8988T (cell line): ENCODE measurements around the gene GLS.
"Not testable (repeated sequence)": the region's sequence is repeated elsewhere in the genome, so short reads cannot be mapped to it uniquely, and the experiment has no call there.

Source experiments
- DNase-seq: peaks from one replicate; pipeline ENCODE4 v3.0.0; 2011

GLS gene

GRCh38 chr2:190940454-190940853, 59.8 kb downstream of the GLS start:
- DNase-seq, result no peak

- DNase-seq, result no peak
These were observed 61.0 kb downstream of the GLS start for GRCh38 chr2:190941571-190941970.

DNA sequence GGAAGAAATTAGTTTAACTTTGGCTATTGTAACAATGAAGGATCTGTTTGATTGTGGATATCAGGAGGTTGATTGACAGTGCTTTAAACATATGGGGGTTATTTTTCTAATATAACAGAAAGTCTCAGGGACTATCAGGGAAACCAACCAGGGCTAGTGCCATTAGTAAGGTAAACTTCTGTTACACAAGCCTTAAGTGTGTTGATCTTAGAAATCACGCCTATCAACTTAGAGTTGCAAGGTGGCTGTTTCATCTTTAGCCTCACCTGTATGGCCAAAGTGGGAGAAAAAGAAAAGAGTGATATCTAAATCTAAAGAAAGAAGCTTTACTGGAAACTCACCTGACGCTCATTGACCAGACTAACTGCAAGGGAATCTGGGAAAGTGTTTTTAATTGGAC, 62.1 kb downstream of the GLS start:
- DNase-seq, result no peak

- DNase-seq, result no peak
These were observed 63.1 kb downstream of the GLS start for GRCh38 chr2:190943706-190944105.

- DNase-seq, result no peak
These were observed 66.5 kb downstream of the GLS start for GRCh38 chr2:190947141-190947540.

DNA sequence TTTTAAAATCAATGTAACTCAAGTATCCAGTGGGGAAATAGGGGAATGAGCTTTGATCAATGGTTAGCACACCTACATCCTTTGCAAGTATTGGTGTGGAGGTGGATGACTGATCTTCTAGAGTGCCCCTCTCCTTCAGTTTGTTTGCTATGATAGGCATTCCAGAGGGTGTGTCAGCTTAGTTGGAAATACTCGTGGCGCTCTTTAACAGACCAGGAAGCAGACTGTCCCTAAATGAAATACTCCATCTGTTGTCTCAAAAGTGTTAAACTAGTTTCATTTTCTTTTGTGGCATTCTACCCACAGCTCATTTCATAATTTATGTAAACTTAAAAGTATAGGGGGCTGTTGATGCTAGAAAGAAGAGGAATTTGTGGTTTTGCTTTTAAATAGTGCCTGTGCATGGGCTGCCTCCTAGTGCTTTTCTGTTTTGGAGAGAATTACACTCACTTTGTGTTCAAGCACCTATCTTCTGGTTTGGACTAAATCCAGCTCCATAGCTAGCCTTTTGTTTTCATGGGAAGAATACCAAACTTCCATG, 67.2 kb downstream of the GLS start:
- DNase-seq, result no peak

- DNase-seq, result no peak
These were observed 68.0 kb downstream of the GLS start for GRCh38 chr2:190948671-190949070.

- no peak for DNase-seq
These were observed 70.0 kb downstream of the GLS start for GRCh38 chr2:190950566-190950991.

DNA sequence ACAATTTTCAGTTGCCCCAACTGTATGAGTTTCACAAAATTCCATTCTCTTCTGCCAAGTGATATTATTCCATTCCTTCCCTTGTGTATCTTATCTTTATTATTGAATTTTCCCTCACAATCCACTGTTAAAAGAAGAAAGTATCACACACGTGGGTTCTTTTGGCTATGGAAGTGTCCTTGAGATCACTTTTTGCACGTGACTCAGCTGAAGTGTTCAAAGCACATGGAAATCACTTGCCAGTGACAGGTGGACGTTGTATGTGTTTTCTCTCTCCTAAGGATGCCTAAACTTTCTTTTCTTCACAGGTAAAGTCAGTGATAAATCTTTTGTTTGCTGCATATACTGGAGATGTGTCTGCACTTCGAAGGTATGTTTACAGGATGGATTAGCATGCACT, 72.6 kb downstream of the GLS start:
- DNase-seq, result no peak

DNA sequence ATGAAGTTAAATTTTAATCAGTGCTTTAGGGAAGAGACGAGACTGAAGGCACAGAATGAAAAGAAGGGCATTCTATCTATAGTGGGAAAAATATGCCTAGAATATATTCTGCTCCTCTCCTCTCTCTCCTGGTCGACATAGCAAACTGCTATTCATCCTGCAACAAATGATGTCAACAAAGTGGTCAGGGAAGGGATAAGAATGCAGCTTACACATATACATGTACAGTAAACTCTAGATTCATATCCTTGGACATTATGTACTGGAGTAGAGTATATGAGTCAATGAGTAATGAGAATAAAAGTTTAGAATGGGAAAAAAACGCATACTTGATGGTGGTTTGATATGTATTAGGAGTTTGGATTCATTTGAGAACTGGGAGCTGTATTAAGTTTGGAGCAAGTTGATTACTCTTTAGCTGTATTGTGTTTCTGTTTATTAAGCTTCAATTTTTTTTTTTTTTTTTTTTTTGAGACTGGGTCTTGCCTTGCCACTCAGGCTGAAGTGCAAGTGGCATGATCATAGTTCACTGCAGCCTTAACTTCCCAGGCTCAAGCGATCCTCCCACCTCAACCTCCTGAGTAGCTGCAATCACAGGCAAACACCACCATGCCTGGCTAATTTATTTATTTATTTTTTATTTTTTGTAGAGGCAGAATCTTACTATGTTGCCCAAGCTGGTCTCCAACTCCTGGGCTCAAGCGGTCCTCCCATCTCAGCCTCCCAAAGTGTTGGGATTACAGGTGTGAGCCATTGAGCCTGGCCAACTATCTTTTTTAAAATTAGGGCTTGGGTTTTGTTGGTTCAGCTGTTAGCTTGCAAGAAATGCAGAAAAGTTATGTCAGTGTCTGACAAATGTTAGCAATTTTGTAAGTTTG, 79.5 kb downstream of the GLS start:
- DNase-seq, result no peak

DNA sequence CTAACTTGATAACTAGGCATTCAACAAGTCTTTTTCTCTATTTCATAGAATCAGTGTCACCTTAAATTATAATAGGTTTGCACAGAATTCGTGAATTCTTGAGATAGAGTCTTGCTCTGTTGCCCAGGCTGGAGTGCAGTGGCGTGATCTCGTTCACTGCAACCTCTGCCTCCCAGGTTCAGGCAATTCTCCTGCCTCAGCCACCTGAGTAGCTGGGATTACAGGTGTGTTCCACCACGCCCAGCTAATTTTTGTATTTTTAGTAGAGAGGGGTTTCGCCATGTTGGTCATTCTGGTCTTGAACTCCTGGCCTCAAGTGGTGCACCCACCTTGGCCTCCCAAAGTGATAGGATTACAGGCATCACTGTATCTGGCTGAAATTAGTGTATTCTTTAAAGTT, 80.5 kb downstream of the GLS start:
- DNase-seq, result not testable (repeated sequence)

DNA sequence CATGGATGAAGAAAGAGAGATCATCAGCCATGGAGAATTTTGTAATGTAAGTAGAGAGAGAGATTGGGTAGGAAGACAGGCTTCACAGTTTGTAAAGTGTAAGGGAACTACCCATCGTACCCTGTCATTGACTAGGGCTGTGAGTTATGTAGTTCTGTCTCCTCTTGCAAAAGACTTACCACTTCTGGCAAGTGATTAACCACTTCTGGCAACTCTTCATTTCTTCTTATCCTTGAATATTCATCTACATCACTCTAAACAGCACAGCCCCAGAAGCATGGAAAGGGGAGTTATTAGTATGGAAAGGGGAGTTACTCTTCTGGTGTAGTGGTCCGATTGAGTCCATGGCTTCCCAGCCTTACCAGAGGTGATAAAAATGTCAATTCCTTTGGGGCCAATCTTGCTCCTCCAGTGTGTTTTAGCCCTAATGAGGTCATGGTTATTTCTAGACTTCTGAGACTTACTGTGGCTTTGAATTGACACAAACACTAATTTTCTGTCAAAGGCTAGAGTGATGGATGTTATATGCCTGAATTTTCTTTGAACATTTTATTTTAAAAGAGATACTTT, 81.4 kb downstream of the GLS start:
- DNase-seq, result no peak

DNA sequence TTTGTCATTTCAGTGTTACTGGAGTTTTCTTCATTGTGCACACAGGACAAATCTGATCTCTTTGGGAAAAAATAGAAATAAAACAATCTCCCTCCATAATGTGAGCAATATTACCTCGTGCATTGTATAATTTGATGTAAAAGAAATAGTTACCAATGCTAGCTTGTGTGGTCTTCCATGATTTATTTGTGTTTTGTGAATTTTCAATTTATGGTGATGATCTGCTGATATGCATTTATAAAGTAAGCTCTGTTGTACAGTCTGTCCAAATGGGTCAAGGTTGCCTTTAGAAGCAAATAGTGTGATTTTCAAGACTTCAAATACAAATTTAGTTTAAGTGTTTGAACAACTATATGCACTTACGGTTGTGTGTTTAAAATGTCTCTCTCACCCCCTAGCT, 82.5 kb downstream of the GLS start:
- no peak for DNase-seq

DNA sequence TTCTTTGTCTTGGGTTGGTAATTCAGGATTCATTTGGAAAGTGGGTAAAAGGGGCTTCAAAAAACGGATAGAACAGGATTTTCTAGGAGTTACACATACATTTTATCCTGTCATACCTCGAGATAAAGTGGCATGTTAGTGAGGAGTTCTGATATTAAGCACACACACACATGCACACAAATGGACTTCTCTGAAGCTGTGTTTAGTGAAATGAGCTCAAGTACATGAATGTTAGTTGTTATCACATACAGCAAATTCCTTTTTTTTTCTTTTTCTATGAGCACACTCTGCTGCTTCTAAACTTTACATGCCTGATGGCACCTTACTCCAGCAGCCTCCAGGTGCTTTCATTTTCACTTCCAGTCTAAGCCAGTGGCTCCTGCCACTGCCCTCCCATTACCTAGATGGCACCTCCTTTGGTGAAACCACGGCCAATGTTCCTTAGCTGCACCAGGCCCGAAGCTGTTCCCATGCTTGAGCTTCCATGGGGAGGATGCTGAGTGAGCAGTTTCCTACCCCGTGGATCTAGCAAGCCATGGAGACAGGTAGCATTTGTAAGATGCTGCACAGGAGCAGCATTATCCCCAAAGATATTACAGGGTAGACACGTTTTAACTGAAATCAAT, 83.7 kb downstream of the GLS start:
- no peak for DNase-seq

- no peak for DNase-seq
These were observed 85.1 kb downstream of the GLS start for GRCh38 chr2:190965580-190966222.

DNA sequence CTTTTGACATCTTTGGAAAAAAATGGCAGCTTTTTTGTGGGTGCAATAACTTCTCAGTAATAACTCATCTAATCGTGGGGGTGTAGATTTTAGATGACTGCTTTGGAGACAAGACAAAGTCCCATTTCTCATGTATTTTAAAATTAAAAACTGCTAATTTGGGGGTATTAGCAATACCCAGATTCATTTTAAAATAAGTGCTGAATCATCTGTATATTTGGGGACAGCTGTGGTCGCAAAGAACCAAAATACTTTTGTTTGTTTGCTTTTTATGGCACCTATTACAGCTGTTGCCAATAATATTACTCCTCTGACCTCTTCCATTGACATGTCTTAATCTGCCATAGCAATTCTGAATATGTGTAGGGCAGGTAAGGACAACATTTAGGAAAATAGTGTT, 87.9 kb downstream of the GLS start:
- DNase-seq, result no peak

DNA sequence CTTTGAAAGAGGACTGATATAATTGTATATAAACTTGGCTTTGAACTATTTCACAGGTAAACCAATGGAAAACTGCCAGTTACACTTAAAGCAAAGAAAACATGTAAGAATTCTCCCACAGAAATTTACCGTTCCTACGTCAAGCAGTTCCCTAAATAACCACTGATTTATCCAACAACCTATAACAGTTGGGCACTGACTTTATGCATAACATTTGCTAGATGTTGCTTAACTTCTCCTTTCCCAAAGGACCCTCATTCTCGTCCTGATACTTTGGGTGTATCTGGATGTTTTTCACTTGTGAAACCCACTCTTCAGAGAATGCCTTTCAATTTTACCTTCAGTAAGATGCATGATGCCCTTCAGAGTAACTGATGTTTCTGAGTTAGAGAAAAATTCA, 89.5 kb downstream of the GLS start:
- no peak for DNase-seq

- no peak for DNase-seq
These were observed 90.4 kb downstream of the GLS start for GRCh38 chr2:190970873-190971506.

DNA sequence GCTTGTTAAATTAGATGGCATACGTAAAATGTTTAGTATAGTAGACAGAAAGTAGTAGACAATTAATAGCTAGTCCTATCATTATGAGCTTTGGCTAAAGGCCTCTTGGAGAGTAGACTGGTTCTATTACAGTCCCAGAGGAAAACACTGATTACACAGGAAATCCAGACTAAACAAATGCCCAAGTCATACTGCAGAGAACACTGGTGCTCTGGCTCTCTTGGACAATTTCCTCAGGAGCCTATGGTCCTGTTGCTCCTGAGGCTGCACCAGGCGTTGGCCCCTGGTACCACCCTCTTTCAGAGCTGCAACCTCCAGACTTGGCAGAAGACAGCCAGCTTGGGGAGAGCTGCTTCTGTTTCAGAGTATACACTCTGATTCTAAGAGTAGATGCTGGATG, 91.6 kb downstream of the GLS start:
- DNase-seq, result no peak

- no peak for DNase-seq
These were observed 92.2 kb downstream of the GLS start for GRCh38 chr2:190972846-190973245.

DNA sequence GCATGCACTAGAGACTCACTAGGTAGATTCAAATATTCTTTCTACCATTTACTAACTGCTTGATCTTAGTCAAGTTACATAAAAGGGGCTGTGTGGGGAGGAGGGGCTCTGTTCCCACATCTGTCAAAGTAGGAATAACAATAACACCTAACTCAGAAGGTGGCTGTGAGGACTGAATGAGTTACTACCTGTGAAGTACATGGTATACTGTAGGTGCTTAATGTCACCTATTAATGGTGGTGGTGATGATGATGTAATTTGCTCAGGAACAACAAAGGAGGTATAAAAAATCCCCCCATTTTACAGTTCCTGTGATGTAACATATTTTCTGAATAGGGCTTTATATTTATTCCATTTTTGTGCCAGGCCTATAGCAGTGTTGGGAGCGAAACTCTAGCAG, 92.6 kb downstream of the GLS start:
- no peak for DNase-seq

DNA sequence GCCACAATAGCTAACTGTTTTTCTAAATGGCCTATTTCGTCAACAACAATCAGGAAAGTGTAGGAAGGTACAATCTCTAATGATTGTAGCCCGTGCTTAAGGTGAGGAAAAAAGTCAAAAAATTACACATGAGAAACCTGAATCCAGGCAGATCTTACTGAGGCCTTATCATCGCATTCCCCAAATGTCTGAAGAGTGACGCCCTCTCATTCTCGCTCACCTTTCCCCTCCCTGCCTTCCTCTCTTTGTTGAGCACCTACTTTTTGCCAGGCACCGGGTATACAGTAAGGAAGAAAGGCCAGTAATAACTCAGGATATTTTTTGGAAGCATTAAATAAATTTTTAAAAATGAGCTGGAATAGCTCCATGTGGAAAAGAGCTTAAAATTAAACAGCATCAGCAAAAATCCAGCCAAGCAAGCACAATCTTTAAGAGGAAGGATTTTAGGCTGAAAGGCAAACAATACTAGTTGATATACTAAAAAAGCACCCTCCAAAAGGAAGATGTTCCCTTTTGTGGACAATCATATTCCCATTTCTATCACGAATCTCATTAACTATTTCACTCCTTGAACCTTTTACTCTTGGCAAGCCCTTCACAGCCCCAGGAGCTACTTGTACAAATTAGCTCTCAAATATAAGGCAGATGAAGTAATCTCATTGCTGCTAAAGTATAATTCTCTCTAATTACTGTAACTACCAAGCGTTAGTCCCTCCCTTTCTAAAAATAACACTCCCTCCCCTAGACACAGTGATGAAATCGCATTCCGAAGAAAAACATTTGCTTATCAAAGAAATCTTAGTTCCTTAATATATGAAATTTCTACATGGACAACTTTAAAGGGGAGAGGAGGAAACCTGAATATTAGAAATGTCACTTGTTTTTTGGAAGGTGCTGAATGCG, 93.4 kb downstream of the GLS start:
- DNase-seq, result no peak
